GM12873 (cell line): ENCODE data around the gene AFMID.

Experiments
- CTCF ChIP-seq: IDR thresholded peaks from 2 replicates; pipeline ENCODE4 v1.5.1; 2012; ENCODE audit warnings: low read depth, mild to moderate bottlenecking, moderate library complexity, low read length, control low read depth; ENCODE audit not compliant: insufficient read depth; ENCODE audit errors: missing control alignments

The AFMID gene

GRCh38 chr17:78255953-78256706 is 69.0 kb downstream of the AFMID start:
- no peak for TF ChIP-seq CTCF

DNA sequence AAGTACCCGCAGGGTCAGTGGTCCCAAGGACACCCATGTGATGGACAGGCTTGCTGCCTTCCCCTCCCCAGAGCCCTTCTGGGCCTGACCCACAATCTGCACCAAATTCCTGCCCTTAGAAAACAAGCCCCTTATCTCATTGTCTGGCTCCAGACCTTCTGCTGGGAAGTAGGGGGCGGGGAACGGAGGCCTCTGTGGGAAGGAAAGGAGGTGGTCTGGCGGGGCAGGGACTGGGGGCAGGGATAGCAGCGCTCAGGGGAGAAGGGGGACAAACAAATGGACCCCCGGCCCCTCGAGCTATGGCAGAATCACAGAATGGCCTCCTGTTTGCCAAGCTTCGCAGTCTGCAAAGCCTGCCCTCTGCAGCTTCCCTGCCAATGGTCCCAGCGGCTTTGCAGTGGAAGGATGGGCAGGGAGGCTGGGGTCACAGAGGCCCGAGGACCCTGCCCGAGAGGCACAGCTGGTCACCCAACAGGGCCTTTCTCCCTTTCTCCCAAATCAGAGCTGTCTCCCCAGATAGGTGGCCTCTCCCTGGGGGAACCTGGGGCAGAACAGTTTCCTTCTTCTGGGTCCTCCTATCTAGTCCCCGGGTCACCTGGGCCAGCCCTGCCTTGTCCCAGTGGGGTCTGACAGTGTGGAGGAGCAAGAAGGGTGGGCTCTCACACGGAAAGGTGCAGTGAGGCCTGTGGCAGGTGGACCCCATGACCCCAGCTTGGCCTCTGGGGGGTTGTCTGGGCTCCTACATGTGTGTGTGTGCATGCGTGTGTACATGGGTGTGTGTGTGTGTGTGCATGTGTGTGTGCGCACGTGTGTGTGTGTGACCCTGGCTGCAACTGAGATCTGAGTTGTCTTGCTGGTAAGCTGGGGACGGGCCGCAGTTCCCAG is 69.8 kb downstream of the AFMID start:
- TF ChIP-seq CTCF: no peak
